ENCODE results near the gene GARIN5B.
A peak's percentile ranks its signal among the peaks of the same experiment; 100 is the strongest.

GARIN5B gene

DNA sequence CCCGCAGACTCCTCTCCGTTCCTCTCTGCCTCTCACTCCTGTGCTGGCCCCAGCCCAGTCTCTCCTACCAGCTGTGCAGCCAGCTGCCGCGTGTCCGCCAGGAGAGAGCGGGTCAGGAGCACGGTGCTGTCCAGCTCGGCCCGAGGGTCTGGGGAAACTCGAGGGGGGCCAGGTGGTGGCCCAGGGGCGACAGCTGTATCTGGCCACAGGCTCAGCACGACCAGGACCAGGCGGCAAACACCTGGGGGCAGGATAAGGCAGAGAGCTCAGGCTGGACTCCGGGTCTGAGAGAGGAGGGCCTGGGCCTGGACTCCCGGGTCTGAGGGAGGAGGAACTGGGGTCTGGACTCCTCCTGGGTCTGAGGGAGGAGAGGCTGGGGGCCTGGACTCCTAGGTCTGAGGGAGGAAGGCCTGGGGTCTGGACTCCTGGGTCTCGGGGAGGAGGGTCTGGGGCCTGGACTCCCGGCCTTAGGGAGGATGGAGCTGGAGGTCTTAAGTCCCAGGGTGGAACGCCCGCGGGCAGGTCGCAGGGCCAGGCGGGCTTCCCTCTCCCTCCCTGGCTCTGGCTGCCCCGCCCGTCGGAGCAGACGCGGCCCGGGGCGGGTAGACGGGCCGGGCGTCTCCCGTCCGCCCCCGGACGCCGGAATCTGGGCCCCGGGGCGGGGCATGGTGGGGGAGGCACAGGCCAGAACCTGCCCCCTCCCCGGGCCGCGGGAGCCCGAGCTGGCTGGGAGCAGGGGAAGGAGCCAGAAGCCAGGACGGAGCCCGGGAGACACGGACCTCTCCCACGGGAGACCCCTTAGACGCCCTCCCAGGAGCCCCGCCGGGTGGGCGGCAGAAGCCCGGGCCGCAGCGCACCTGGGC is 5.9 kb upstream of the GARIN5B start:
- DNase-seq (ENCODE audit: low spot score in 2 of 2) = no peak
- Mint-ChIP-seq H3K4me1 (peaks cover 14% of the 10 kb centered on the region), H3K27me3 (peaks cover 36% of the 10 kb centered on the region), H3K9me3 (no peaks in the 10 kb centered on the region), H3K4me3 (no peak overlapping the region), H3K27ac (no peak overlapping the region), H3K36me3 (peaks cover 2% of the 10 kb centered on the region)
- peak; percentile 48 for ATAC-seq (ENCODE audit: low read depth)

DNA sequence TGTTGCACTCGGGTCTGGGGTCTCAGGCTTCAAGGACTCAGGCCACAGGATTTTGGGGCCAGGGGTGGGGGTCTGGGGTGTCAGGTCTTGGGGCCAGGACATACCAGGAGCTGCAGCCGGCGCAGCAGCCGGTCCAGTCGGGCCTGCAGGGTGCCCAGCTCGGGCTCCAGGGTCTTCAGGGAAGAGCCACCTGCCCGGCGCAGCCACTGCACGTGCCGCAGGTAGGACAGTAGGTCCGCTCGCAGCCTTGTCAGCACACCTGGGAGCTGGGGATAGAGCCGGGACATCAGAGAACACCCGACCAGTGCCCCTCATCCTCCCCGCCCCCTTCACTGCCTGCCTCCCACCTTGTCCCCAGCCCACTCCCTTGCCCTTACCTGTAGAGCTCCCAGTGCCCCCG is 5.0 kb upstream of the GARIN5B start:
- Mint-ChIP-seq H3K27ac (no peak overlapping the region), H3K9me3 (no peaks in the 10 kb centered on the region), H3K27me3 (peaks cover 30% of the 10 kb centered on the region), H3K4me1 (peaks cover 10% of the 10 kb centered on the region), H3K36me3 (peaks cover 2% of the 10 kb centered on the region), H3K4me3 (no peak overlapping the region)
- DNase-seq (ENCODE audit: low spot score in 2 of 2) = no peak
- no peak for ATAC-seq (ENCODE audit: low read depth)

DNA sequence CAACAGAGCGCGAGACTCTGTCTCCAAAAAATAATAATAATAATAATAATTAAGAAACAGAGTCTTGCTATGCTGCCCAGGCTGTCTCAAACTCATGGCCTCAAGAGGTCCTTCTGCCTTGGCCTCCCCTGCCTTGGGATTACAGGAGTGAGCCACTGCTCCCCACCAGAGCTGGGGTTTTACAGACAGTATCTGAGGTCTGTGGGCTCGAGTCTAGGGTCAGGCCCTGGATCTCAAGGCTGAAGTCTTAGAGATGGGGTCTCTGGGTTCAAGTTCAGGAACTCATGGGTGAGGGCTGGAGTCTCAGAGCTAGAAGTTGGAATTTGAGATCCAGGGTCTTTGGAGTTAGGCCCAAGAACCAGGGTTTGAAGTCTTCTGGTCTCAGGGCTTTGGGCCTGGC is 3.7 kb upstream of the GARIN5B start:
- Mint-ChIP-seq H3K27me3 (peaks cover 24% of the 10 kb centered on the region), H3K27ac (no peak overlapping the region), H3K9me3 (no peaks in the 10 kb centered on the region), H3K36me3 (peaks cover 2% of the 10 kb centered on the region), H3K4me3 (no peak overlapping the region), H3K4me1 (peaks cover 7% of the 10 kb centered on the region)
- no peak for DNase-seq (ENCODE audit: low spot score in 2 of 2)
- ATAC-seq (ENCODE audit: low read depth) = no peak

DNA sequence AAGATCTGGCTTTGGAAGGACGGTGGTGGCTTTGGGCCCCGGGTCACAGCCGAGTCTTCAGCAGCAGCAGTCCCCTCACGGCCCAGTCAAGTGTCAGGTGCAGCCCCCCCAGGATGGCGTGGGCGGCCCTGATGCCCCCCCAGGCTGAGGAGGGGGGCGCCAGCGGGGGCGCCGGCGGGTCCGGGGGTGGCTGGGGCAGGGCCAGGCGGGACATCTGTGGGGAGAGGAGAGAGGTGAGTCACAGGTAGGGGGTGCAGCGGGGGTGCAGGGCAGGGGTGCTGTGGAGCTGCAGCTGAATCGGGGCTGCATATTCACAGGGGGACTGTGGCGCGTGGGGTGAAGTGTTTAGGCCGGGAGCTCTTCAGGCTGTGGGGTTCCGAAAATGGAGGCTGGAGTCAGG is 2.9 kb upstream of the GARIN5B start:
- no peak for DNase-seq (ENCODE audit: low spot score in 2 of 2)
- Mint-ChIP-seq H3K36me3 (peaks cover 2% of the 10 kb centered on the region), H3K4me1 (peaks cover 6% of the 10 kb centered on the region), H3K27me3 (peaks cover 22% of the 10 kb centered on the region), H3K9me3 (no peaks in the 10 kb centered on the region), H3K27ac (no peak overlapping the region), H3K4me3 (no peak overlapping the region)
- no peak for ATAC-seq (ENCODE audit: low read depth)

DNA sequence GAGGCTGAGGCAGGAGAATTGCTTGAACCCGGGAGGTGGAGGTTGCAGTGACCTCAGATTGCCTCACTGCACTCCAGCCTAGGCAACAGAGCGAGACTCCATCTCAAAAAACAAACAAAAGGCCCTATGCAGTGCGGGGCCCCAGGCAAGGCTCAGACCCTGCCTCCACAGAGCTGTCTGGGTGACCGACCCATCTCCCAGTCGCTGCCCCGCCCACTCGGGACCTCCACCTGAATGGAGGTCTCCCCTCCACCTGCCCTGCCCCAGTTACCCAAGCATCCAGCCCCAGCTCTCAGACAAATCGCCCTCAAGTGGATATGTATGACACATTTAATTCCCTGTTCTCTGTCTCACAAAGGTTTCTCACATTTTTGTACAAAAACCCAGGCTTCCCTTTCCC is 2.2 kb upstream of the GARIN5B start:
- peaks cover 18% of the 10 kb centered on the region for H3K27me3 Mint-ChIP-seq
- no peak overlapping the region for H3K27ac Mint-ChIP-seq
- peaks cover 2% of the 10 kb centered on the region for H3K36me3 Mint-ChIP-seq
- DNase-seq (ENCODE audit: low spot score in 2 of 2) (no peak), ATAC-seq (ENCODE audit: low read depth) (no peak)
- H3K4me3 Mint-ChIP-seq = no peak overlapping the region
- H3K9me3 Mint-ChIP-seq = no peaks in the 10 kb centered on the region
- peaks cover 3% of the 10 kb centered on the region for H3K4me1 Mint-ChIP-seq

DNA sequence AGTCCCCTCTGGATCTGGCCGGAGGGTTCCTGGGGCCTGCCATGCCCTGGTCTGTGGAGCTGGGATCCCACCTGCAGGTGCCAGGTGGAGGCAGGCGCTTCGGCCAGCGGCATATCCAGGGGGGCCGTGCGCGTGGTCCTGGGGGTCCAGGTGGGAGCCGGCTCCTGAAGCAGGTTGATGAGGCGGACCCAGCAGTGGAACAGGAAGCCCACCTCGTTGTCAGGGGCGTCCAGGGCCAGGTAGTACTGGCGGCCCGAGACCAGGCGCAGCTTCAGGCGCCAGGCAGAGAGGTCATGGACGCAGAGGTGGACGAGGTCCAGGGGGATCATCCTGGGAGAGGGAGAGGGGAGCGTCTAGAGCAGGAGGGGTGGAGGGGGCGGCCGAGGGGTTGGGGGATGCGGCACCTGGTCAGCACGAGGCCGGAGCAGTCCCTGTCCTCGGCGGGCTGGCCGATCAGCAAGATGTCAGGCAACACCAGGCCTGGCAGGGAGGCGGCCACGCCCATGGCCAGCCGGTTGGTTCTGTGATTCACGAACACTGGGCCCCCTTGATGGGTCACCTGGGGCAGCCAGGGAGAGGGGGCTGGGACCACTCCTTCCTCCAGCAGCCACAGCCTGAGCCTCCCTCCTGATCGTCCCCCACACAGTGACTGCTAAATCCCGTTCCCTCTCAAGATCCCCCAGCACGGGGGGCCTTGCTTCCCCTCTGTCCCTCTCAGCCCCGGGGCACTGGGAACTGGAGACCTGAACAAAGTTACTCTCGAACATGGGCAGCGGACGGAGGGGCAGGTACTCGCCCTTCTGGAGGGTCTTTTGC is 678 bp downstream of the GARIN5B start:
- H3K4me3 Mint-ChIP-seq = no peak overlapping the region
- H3K9me3 Mint-ChIP-seq = no peaks in the 10 kb centered on the region
- DNase-seq (ENCODE audit: low spot score in 2 of 2) (no peak), ATAC-seq (ENCODE audit: low read depth) (no peak)
- H3K27ac Mint-ChIP-seq = no peak overlapping the region
- no peaks in the 10 kb centered on the region for H3K36me3 Mint-ChIP-seq
- H3K4me1 Mint-ChIP-seq = no peaks in the 10 kb centered on the region
- peaks cover 16% of the 10 kb centered on the region for H3K27me3 Mint-ChIP-seq

DNA sequence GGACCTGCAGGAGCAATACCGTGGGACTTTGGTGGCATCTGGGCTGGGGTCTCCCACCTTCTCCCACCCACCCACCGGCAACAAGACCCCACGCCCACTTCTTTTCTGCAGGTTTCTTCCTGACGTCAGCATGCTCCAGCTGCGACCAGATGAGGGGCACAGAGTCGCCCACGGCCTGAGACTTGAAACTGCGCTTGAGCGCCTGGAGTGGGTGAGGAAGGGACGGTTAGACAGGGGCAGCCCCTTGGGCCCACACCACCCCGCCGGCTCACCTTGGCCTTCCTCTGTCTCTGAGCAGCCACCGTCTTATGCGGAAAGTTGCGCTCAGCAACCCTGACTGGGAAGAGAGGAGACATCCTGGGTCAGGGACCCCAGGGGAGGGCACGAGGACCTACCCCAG is 2.2 kb downstream of the GARIN5B start:
- peaks cover 16% of the 10 kb centered on the region for H3K27me3 Mint-ChIP-seq
- ATAC-seq (ENCODE audit: low read depth) = no peak
- DNase-seq (ENCODE audit: low spot score in 2 of 2) = no peak
- H3K27ac Mint-ChIP-seq = no peak overlapping the region
- no peak overlapping the region for H3K4me3 Mint-ChIP-seq
- H3K36me3 Mint-ChIP-seq = no peaks in the 10 kb centered on the region
- no peaks in the 10 kb centered on the region for H3K9me3 Mint-ChIP-seq
- H3K4me1 Mint-ChIP-seq = peaks cover 3% of the 10 kb centered on the region

DNA sequence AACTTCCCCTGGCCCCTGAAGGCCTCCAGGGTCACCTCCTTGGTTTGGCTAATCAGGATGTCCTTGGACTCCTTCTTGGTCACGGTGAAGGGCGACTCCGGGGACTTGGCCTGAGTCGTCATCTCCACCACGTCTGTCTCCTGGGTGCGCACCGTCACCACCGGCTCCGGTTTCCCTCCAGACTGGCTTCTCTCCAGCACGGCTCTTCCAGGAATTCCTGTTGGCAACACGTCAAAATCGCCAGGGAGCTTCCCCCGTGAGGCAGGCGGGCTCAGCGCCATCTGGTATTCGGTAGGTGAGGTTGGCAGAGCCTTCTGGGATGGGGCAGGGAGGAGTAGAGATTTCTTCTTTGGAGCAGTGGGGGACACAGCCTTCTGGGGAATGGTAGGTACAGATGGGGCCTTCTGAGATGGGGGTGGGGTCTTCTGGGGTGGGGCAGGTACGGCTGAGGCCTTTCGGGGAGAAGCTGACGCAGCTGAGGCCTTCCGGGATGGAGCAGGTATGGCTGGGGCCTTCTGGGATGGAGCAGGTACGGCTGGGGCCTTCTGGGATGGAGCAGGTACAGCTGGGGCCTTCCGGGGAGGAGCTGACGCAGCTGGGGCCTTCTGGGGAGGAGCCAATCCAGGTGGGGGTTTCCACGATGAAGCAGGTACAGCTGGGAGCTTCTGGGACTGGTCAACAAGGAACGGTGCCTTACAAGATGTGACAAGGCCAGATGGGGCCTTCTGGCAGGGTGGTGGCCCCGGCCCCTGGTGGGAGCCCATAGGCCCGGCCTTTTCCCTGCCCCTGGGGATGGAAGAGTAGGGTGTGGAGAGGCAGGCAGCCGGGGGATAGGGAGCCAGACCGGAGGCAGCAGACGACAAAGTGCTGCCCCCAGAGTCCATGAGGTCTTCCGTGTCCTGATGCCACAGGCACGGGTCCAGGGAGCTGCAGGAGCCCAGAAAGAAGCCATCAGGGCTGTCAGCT is 3.8 kb downstream of the GARIN5B start:
- Mint-ChIP-seq H3K27me3 (peaks cover 21% of the 10 kb centered on the region), H3K27ac (no peak overlapping the region), H3K36me3 (no peaks in the 10 kb centered on the region), H3K4me3 (no peak overlapping the region), H3K9me3 (no peaks in the 10 kb centered on the region), H3K4me1 (peaks cover 3% of the 10 kb centered on the region)
- no peak for DNase-seq (ENCODE audit: low spot score in 2 of 2)
- no peak for ATAC-seq (ENCODE audit: low read depth)

DNA sequence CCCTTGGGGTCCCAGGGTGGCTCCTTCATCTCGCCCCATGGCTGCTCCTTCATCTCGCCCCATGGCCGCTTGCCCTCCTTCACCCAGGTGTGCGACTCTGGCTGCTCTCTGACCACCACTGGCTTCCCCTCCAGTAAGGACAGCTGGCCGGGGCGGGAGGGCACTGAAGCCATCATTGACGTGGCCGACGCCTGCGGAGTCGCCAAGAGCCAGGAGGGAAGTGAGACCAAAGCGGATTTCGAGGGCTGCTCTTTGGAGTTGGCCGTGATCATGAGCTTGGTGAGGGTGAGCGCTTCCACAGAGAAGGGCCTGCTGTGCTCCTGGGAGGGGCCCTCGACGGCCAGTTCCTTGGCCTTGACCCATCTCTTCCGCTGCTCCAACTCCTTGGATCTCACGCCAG is 4.6 kb downstream of the GARIN5B start:
- no peak for ATAC-seq (ENCODE audit: low read depth)
- H3K27me3 Mint-ChIP-seq = peaks cover 22% of the 10 kb centered on the region
- no peak for DNase-seq (ENCODE audit: low spot score in 2 of 2)
- H3K9me3 Mint-ChIP-seq = no peaks in the 10 kb centered on the region
- peaks cover 5% of the 10 kb centered on the region for H3K4me1 Mint-ChIP-seq
- H3K36me3 Mint-ChIP-seq = no peaks in the 10 kb centered on the region
- no peak overlapping the region for H3K4me3 Mint-ChIP-seq
- H3K27ac Mint-ChIP-seq = no peak overlapping the region

DNA sequence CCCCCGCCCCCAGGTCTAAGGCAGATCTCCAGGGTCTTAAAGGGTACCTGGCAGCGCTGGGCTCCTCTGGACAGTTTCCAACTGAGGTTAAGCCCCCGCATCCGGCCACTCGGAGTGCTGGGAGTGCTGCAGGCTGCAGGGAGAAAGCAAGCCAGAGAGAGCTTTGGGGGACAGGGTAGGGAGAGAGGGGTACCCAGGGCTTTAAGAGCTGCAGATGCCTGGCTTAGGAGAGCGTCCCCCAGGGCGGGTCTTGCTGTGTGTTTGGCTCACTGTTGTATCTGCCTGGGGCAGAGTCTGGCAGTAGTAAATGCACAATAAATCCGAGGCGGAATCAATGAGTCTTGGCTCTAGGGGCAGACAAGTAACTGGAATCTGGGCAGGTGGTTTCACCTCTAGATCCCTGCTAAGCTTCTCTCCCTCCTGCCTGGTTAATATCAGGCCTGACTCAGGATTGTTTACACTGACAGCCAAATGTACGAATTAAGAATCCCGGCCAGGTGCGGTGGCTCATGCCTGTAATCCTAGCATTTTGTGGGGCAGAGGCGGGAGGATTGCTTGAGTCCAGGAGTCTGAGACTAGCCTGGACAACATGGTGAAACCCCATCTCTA is 7.7 kb downstream of the GARIN5B start:
- ATAC-seq (ENCODE audit: low read depth) (no peak), DNase-seq (ENCODE audit: low spot score in 2 of 2) (no peak)
- peaks cover 1% of the 10 kb centered on the region for H3K36me3 Mint-ChIP-seq
- no peaks in the 10 kb centered on the region for H3K9me3 Mint-ChIP-seq
- H3K4me1 Mint-ChIP-seq = peaks cover 15% of the 10 kb centered on the region
- peaks cover 44% of the 10 kb centered on the region for H3K27me3 Mint-ChIP-seq
- no peak overlapping the region for H3K4me3 Mint-ChIP-seq
- H3K27ac Mint-ChIP-seq = no peak overlapping the region

DNA sequence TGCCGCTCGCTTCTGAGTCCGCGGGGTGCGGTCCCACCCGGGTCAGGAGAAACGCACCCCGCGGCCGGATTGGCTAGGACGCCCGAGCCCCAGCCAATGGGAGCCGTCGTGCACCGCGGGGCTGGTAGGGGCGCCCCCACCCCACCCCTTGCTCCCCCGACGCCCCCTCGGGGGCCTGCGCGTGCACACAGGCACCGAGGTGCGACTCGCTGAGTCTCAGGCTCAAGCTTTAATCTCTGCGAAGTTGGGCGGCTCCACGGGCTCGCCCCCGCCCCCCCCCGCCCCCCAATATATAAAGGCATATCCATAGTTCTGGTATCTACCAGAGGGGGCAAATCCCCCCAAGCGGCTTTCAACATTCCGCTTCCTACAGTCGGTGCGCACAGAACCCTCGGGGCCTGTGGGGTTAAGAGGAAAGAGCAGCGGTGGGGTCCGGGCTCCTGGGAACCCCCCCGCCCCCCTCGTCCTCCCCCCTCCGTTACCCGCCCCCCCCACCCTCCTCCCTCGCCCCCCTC is 8.3 kb downstream of the GARIN5B start, which contains the start of gene COX6B2:
Gene COX6B2 (minus strand): TSS at position 22 of the 515 bp plus-strand sequence. CDS start 198 bp downstream, outside the sequence.
- no peak for ATAC-seq (ENCODE audit: low read depth)

DNA sequence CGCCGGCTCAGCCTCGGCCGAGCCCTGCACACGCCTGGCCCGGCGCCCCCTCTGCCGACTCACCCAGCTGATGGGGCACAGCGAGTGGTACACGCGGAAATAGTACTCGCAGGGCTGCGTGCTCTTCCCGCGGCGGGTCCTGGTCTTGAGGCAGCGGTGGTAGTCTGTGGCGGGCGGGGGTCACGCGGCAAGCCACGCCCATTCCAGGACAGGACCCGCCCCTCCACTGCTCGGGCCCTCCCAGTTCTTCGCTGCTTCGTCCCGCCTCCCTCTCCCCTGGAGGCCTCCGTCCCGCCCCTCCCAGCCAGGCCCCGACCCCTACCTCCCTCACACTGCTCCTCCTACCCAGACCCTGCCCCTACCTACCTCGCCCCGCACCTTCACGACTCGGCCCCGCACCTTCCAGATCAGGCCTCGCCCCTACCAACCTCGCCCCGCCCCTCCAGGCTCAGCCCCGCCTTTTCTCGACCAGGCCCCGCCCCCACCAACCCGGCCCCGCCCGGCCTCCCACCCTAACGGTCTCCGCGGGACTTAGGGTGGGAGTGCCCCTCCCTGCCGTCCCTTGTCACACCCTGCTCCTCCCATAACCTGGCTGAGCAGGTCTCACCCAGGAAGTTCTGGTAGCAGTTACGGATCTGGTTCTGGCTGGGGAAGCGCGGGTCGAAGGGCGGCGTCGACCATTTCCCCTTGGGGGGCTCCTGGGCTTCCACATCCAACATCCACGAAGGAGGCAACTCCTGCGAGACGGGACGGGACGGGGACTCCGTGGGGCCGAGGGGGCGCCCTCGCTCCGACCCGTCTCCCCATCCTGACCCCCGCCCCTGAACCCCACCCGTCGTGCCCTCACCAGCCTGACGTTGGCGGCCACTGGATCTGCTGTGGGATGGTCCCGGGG is 9.0 kb downstream of the GARIN5B start:
- DNase-seq (ENCODE audit: low spot score in 2 of 2) (peak; percentile 41 to 56), ATAC-seq (ENCODE audit: low read depth) (peak; percentile 71)
- peaks cover 15% of the 10 kb centered on the region for H3K4me1 Mint-ChIP-seq
- peaks cover 44% of the 10 kb centered on the region for H3K27me3 Mint-ChIP-seq
- no peak overlapping the region for H3K27ac Mint-ChIP-seq
- H3K36me3 Mint-ChIP-seq = peaks cover 1% of the 10 kb centered on the region
- H3K9me3 Mint-ChIP-seq = no peaks in the 10 kb centered on the region
- H3K4me3 Mint-ChIP-seq = peak overlapping the region; percentile 73

More for the DNA sequence above, 8.3 kb downstream of the GARIN5B start, which contains the start of gene COX6B2:
- H3K4me3 Mint-ChIP-seq = peak within 1 kb of the TSS; percentile 73
- peaks cover 1% of the 10 kb centered on the region for H3K36me3 Mint-ChIP-seq
- H3K27me3 Mint-ChIP-seq = peaks cover 44% of the 10 kb centered on the region
- no peaks in the 10 kb centered on the region for H3K9me3 Mint-ChIP-seq
- no peak for DNase-seq (ENCODE audit: low spot score in 2 of 2)
- H3K27ac Mint-ChIP-seq = no peak within 1 kb of the TSS
- peaks cover 15% of the 10 kb centered on the region for H3K4me1 Mint-ChIP-seq
